GM21786 (cell line): ENCODE results near the gene ANAPC1.
"Not testable (repeated sequence)": the region's sequence is repeated elsewhere in the genome, so short reads cannot be mapped to it uniquely, and the experiment has no call there.

Experiments
- ATAC-seq: cut with Tn5 transposase; IDR thresholded peaks from one replicate; pipeline ENCODE4 v1.9.1; 2021; ENCODE audit not compliant: unreplicated experiment

ANAPC1 gene

DNA sequence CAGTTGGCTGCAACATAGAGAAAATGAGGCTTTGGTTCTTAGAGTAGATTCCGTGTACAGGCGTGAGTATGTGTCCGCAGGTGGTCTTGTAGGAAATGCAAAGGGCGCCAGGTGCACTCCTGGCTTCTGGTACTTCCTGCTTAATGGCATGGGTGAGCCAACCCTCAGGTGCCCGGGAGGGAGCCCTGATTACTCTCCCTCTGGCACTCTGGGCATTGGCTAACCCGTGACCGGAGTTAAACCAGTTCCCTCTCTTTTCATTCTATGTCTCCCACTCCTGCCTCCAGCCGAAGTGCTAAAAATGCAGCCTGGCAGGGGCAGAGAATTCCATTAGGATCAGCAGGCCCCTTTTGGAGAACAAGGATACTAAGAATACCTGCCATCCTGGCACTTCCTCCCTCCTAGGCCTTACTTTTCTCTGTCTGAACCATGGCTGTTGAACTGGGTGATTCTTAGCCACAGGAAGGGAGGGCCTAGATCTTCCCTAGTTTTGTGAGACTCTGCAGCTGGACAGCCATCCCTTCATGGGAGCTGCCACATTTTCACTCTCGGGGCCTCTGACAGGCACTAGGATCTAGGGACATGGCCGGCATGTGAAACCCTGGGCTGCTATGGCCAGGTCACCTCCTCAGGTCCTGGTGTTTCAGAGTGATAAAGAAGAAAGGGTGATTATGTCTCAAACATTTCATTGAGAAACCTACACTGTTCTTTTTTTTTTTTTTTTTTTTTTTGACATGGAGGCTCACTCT lies 20.9 kb upstream of the ANAPC1 start:
- no peak for ATAC-seq

DNA sequence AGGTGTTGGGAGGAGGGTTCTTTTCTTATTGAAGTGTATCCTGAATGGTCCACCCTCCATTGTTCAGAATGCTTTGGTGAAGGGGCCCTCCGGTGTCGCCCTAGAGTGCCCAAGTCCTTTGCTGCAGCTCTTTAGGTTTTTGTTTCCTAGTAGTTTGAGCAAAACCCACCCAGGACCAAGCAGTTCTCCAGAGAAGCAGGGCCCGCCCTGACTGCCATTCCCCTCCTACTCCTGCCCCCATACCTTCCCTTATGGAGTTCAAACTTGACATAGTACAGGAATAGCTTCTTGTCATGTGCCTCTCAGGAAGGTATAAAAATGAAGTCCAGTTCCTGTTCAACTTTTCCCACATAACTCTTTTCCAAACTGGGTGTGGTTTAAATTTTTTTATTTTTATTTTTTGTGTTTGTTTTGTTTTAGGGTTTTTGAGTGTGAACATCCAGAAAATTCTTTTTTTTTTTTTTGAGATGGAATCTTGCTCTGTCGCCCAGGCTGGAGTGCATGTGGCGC lies 20.0 kb upstream of the ANAPC1 start:
- ATAC-seq = no peak

DNA sequence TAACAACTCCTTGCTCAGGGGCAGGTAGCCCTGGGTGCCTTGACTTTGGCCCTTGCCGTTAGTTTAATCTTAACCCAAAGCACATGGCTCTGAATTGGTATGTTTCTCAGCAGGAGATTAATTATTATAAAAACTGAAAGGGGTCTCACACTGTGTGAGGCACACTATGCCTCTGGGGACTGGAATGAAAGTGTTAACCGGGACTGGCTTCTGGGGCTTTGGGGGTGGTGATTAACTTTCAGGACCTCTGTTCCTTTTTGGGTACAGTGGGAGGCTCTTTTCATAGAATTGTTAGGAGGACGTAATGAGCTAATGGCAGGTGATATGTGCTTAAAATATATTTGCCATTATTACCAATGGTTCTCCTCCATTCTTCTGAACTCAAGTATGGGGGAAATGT lies 19.5 kb upstream of the ANAPC1 start:
- ATAC-seq = no peak

DNA sequence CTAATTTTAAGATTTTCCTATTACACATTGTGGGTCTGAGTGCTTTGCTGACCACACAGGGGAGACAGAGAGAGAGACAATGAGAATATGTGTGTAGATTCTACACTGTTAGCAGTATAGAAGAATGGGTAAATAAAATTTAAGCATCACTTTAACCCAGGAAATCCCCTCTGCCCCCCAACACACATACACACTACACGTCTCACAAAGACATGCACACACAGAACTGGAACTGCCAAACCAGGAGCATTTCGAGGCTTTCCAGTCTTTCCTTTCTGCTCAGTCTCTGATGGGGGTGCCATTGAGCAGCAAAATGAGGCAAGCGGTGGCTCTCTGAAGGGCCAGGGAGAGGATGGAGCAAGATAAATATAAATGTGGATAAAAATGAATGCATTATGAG lies 16.9 kb upstream of the ANAPC1 start:
- no peak for ATAC-seq

DNA sequence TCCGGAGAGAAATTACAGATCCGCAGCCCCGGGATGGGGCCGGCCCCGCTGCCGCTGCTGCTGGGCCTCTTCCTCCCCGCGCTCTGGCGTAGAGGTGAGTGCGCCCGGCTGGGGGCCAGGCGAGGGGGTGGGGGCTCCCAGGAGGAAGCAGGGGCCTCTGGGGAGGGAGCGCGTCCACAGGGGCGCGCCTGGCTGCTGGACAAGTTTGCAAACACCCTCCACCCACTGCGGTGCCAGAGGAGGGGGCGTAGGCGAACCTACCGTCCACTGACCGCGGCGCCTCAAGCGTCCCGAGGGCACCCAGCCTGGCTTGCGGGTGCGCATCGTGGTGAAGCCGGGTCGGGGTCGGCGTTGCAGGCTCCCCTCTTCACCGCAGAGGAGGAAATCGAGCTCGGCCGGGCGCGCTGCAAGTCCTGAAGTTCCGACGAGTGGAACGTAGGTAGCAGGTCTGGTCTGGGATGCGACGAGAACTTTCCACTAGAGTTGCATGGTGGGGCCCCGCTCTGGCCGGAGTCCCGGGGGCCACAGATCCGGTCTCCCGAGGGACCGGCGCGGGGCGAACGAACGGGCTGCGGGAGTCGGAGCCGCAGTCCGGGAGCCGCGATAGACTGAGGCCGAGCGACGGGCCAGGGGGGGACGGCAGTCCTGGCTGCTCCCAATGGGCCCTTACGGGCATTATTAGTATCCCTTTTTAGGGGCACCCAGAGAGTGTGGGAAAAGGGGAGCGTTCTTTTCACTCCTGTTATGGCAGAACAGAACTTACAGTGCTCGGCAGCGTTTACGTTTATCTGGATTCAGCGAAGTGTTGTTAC lies 14.9 kb upstream of the ANAPC1 start:
- ATAC-seq = peak; percentile 10

DNA sequence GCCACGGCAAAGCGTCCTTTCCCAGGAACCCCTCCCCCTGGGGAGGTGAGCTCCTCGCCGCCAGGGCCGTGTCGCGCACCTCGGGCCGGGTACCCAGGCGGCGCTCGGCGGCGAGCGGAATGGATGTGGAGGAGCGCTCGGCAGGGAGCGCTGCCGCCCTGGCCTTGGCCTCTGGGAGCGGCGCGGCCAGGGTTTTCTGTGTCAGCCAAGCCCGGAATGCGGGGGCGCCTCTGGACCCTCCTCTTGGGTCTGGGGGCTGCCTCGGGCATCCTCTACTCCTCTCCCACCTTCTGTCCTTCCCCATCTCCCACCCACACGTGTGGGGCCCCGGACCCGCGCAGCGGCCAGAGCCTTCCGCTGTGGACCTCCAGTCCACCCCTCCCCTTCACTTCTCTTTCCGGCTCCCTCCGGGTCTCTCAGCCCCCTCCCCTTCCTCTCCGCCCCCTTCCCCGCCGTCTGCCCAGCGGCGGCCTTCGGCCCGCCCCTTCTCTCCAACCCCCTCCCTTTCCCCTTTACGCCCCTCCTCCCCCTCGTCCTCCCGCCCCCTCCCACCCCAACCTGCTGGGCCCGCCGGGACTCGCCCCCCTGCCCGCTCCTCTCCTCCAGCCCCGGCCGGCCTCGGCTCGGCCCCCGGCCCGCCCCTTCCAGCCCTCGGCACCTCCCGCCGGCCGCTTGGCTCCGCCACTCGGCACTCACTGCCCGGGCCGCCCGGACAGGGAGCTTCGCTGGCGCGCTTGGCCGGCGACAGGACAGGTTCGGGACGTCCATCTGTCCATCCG lies 14.1 kb upstream of the ANAPC1 start, which contains the start of gene MERTK:
MERTK (plus strand) TSS at position 684 of the 779 bp plus-strand sequence. CDS start 129 bp downstream, outside the sequence.
- ATAC-seq = peak; percentile 58

DNA sequence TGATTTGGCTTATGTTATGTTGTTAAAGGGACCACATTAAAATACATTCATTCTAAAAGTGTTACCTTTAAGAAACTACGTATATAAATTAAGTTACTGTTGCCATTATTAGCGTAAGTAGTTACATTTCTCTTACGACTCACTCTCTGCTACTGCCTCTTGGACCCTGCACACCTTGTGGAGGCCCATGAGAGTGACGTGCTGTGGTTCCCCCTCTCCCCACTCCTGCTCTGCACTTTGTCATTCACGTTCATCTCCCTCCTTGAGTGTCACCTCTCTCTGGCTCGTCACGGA lies 13.6 kb upstream of the ANAPC1 start:
- ATAC-seq = peak; percentile 16

DNA sequence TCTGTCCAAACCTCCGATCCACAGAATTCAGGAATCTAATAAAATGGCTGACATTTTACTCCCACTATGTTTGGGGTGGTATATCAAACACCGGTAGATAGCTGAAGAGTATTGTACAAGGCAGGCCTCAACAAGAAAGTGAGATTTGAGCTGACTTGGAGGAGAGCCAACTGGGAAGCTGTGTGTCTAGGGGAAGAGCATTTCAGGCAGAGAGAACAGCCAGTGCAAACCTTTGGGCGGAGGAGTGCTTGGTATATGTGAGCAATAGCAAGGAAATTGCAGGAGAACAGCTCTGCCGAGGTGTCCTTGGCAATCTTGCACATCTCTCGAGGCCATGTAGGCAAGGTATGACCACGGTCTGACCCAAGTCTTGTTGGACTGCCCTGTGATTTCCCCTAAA lies 12.6 kb upstream of the ANAPC1 start:
- no peak for ATAC-seq

DNA sequence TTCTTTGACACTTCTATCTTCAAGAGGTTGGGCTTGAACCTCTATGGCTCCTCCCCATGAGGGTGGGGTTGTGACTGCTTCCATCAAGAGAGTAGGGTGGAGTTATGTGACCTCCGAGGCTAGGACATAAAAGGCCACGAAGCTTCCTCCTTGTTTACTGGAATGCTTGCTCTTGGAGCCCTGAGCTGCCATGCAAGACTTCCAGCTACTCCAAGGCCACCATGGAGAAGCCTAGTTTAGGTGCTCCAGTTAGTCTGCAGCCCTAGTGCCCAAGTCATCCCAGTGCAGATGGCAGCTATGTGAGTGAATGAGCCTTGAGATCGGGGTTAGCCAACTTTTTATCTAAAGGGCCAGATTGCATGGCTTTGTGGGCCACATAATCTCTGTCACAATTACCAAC lies 12.0 kb upstream of the ANAPC1 start:
- no peak for ATAC-seq

DNA sequence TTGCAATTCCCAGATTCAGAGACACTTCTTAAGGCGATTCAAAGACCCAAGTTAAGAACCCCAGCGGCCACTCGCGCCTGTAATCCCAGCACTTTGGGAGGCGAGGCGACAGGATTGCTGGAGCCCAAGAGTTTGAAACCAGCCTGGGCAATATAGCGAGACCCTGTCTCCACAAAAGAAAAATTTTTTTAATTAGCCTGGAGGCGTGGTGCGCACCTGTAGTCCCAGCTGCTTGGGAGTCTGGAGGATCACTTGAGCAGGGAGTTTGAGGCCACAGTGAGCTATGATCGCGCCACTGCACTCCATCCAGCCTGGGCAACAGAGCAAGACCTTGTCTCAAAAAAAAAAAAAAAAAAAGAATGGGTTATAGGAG lies 585 bp upstream of the ANAPC1 start:
- peak; percentile 7 for ATAC-seq

DNA sequence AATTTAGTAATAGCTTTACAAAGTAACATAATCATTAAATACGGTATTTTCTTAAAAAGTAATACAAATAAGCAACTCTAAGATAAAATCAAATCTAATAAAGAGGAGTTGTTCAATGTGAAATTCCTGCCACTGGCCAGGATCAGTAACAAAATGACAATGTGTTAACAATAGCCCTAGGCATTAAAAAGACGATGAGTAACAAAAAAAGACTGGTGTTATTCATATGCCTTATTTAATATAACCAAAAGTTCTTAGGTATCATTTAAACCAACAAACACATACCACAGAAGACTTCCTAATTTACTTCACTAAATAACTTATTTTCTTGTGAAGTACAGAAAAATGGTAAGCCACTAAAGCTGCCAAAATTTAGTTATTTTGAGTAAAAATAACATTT lies 11.2 kb downstream of the ANAPC1 start:
- ATAC-seq = not testable (repeated sequence)

DNA sequence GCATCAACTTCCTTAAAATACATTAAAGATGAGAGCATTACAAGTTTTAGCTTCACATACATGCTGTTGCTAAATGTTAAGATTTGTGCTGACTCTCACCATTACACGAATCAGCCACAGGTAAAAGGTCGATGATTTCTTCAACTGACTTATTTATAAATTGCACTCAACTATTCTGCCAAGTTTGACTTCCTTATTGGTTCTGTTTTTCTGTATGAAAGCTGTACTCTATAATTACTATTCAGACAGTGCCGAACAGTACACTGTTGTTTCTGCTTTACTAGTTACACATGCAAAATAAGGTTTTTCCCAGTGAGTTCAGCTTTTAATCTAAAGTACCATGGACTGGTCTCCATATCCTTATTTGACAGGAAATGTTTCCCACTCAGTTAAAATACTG lies 18.9 kb downstream of the ANAPC1 start:
- ATAC-seq = not testable (repeated sequence)

DNA sequence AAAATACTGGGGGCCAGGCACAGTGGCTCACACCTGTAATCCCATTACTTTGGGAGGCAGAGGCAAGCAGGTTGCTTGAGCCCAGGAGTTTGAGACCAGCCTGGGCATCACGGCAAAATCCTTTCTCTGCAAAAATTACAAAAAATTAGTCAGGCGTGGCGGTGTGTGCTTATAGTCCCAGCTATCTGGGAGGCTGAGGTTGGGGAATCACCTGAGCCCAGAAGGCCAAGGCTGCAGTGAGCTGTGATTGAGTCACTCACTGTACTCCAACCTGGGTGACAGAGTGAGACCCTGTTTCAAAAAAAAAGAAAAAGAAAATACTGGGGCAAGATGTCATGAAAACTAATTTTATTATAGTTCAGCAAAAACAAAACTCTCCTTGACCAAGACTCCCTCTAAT lies 24.0 kb downstream of the ANAPC1 start:
- ATAC-seq = not testable (repeated sequence)

DNA sequence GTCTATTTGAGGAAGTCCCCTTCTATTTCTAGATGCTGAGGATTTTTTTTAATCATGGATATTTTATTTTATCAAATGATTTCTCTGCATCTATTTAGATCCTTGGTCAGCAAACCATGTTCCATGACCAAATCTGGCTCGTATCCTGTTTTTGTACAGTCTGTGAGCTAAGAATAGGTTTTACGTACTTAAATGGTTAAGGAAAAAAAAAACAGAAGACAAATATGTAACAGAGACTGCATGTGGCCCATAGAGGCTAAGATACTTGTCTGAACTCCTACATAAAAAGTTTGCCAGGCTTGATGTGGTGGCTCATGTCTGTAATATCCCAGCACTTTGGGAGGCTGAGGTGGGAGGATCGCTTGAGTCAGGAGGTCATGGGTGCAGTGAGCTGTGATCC lies 31.4 kb downstream of the ANAPC1 start:
- ATAC-seq = not testable (repeated sequence)

DNA sequence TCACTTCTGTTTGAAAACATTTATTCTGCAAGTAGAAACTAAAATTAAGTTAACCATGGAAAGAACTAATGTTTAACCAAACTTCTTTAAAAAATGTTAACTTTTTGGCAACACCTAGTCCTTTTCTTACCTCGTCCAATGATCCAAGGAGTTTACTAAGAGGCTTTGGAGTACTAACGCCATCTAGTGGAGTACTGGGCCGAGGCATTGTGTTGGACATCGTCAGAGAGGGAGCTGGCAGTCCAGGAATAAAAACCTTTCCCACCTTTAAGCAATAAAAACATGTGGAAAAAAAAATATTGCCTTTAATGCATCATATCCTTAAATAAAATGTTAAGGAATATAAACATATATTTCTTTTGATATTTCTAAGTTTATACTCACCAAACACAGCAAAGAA lies 33.3 kb downstream of the ANAPC1 start:
- peak; percentile 65 for ATAC-seq

DNA sequence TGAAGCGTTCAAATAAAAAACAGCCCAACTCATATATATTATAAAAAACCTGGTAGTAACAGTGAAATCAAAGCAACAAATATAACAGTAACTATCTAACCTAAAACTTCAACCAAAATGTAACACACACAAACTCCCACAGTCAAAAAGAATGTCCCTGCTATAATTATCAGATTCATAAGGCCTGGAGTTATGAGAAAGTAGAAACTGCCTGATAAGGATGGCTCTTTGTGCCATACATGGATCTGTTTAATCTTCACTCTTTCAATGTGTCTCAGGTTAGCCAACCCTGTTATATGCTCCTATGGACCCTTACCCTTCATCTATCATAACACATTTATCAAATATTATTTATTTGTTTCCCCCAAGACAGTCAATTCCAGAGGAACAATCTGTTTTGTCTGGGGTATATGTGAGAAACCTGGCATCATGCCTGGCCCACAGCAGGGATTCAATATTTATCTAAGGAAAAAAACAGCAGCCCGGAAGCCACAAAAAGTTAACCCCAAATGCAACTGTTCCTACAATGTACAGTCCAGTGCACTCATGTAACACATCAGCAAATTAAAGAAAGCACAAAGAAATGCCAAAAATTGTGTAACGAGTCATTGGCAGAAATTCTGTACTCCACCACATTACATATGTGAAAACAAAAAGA lies 44.2 kb downstream of the ANAPC1 start:
- not testable (repeated sequence) for ATAC-seq

DNA sequence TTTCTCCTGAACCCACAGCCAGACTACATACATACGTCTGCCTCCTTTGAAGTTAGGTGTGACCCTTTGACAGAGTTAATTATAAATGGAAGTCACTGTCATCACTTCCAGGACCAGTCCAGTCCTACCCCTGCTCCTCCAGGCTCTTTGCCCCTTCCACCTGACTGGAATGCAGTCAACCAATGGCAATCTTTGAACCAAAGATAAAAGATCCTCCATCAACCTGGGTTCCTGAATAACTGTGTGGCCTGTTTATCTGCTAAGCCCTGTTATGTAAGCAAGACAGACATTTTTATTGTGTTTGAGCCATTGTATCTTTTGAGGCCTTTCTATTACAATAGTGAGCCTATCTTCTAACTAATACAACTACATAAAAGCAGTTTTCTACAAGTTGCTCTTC lies 45.0 kb downstream of the ANAPC1 start:
- not testable (repeated sequence) for ATAC-seq

DNA sequence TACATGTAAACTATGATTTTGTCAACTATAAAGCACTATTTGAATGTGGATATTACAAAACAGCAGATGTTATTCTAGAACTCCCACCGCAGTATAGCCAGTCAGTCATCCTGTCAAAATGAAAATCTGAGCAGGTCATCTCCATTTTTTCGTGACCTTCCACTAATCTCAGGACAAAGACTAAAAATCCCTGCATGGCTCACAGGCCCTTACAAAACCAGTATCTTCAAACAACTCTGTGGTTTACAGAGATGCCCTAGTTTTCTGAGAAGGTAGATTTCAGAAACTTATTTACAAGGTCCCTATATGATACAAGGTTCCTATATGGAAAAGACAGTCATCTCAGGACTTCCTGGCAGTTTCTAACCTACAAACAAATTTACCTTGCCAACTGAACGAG lies 49.8 kb downstream of the ANAPC1 start:
- not testable (repeated sequence) for ATAC-seq

DNA sequence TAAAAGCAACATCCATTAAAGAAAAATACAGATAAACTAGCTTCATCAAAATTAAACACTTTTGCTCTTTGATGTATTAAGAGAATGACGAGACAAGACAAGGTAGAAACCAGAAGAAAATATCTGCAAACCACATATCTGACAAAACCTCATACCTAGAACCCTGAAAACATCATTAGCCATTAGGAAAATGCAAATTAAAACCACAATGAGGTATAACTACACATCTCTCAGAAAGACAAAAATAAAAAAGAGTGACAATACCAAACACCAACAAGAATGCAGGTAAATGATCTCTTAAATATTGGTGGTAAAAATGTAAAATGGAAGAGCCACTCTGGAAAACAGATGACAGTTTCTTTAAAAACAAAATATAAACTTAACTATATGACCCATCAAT lies 53.5 kb downstream of the ANAPC1 start:
- not testable (repeated sequence) for ATAC-seq

DNA sequence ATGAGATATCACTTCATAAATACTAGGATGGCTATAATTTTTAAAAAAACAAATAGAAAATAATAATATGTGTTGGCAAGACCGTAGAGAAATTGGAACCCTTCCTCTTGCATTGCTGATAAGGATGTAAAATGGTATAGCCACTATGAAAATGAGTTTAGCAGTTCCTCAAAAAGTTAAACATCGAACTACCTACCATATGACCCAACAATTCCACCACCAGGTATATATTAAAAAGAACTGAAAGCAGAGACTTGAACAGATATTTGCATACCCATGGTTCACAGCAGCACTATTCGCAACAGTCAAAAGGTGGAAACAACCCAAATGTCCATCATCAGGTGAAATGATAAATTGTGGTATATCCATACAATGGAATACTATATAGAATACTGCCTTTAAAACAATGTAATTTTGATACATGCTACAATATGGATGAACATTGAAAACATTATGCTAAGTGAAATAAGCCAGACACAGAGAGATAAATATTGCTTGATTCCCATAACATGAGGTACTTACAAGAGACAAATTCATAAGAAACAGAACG lies 55.7 kb downstream of the ANAPC1 start:
- ATAC-seq = not testable (repeated sequence)
